Endothelial cell of umbilical vein (primary cell): ENCODE results near the gene FLRT1. TPM values are rescaled to one million over a fixed set of nuclear protein-coding genes. Genes with fewer than 3 reads are reported as not detected.

ENCODE experiments used
- BruUV-seq: library from RNA; stranded (reverse); fragments of 400-500 nt; replicated peaks from 2 replicates; lab custom pipeline; 2021; lab: Mats Ljungman, UMichigan
- CTCF ChIA-PET: fragments of 300-600, 350-600 bp; sonication (Branson Sonifier 250); formaldehyde crosslinking; loops from one replicate; lab custom pipeline; 2021; ENCODE audit warnings: antibody characterized with exemption, inconsistent platforms; lab: Charles Lee
- POLR2A ChIA-PET: fragments of 300-600, 350-600 bp; sonication (Branson Sonifier 250); formaldehyde crosslinking; loops from one replicate; lab custom pipeline; 2021; ENCODE audit warnings: antibody characterized with exemption, inconsistent platforms; lab: Charles Lee
- DNase-seq: peaks from one replicate; pipeline ENCODE4 v3.0.0-alpha.2; 2011; ENCODE audit warnings: low read depth, low spot score
- FAIRE-seq: peaks from 2 replicates; lab custom pipeline; 2011; peaks lifted over from hg19 to GRCh38; lab: Jason Lieb, UNC
- H2AFZ ChIP-seq: 2 replicates; pipeline ENCODE4 v1.6.0; 2012; ENCODE audit warnings: low read depth, low read length, control low read depth, inconsistent platforms
- H3K27ac ChIP-seq: 2 replicates; pipeline ENCODE4 v1.5.1; 2011; ENCODE audit warnings: low read depth, mild to moderate bottlenecking, control low read depth, low read length, moderate library complexity; ENCODE audit not compliant: insufficient read depth
- H3K27me3 ChIP-seq, 2 experiments: 2 replicates each; pipeline versions ENCODE4 v1.6.0 to v1.6.1; 2011; ENCODE audit warnings: low read length in 2 of 2, mixed read lengths in 1 of 2; ENCODE audit not compliant: control insufficient read depth in 2 of 2, insufficient read depth in 2 of 2
- H3K36me3 ChIP-seq, 2 experiments: 2 replicates in 1 of 2; 3 replicates in 1 of 2; pipeline ENCODE4 v1.5.1; 2011; ENCODE audit warnings: low read length in 2 of 2, mild to moderate bottlenecking in 1 of 2, moderate library complexity in 1 of 2; ENCODE audit not compliant: control insufficient read depth in 2 of 2, insufficient read depth in 2 of 2; ENCODE audit errors: extremely low read depth in 1 of 2
- H3K4me1 ChIP-seq: 3 replicates; pipeline ENCODE4 v1.5.1; 2011; ENCODE audit warnings: mild to moderate bottlenecking, low read length; ENCODE audit not compliant: control insufficient read depth, insufficient read depth; ENCODE audit errors: extremely low read depth
- H3K4me2 ChIP-seq: 2 replicates; pipeline ENCODE4 v1.6.1; 2011; ENCODE audit warnings: low read length, control low read depth, mixed read lengths; ENCODE audit not compliant: insufficient read depth
- H3K4me3 ChIP-seq, 3 experiments: fragments of 200-600 bp in 1 of 3; sonication (generic), shearing (Covaris generic) in 1 of 3; replicated peaks in 1 of 3; 2 replicates each; pipeline ENCODE4 v1.5.1; 2011 to 2016; ENCODE audit warnings: control low read depth in 3 of 3, low read length in 3 of 3, mild to moderate bottlenecking in 2 of 3, inconsistent platforms in 1 of 3, low read depth in 1 of 3, moderate library complexity in 1 of 3; ENCODE audit not compliant: insufficient read depth in 1 of 3
- H3K79me2 ChIP-seq: 2 replicates; pipeline ENCODE4 v1.6.0; 2012; ENCODE audit warnings: low read length, inconsistent platforms; ENCODE audit not compliant: control insufficient read depth, insufficient read depth
- H3K9ac ChIP-seq: replicated peaks from 2 replicates; pipeline ENCODE3; 2011; ENCODE audit warnings: low read length, control low read depth; ENCODE audit not compliant: insufficient read depth; ENCODE audit errors: extremely low read depth
- H3K9me1 ChIP-seq: replicated peaks from 3 replicates; pipeline ENCODE4 v1.6.0; 2011; ENCODE audit warnings: mild to moderate bottlenecking, low read length; ENCODE audit not compliant: control insufficient read depth, insufficient read depth; ENCODE audit errors: extremely low read depth
- H3K9me3 ChIP-seq: replicated peaks from 2 replicates; pipeline ENCODE4 v1.5.1; 2012; ENCODE audit warnings: low read length, inconsistent platforms; ENCODE audit not compliant: control insufficient read depth, insufficient read depth
- H4K20me1 ChIP-seq: replicated peaks from 2 replicates; pipeline ENCODE3; 2011; ENCODE audit warnings: mild to moderate bottlenecking, low read length; ENCODE audit not compliant: control insufficient read depth, insufficient read depth; ENCODE audit errors: extremely low read depth
- EZH2 ChIP-seq: IDR thresholded peaks from 2 replicates; pipeline ENCODE4 v1.6.1; 2012; ENCODE audit warnings: borderline replicate concordance, low read depth, mild to moderate bottlenecking, moderate library complexity, low read length, inconsistent platforms; ENCODE audit not compliant: severe bottlenecking
- GATA2 ChIP-seq: IDR thresholded peaks from 2 replicates; pipeline ENCODE4 v1.7.0; 2011; ENCODE audit warnings: low read depth, mild to moderate bottlenecking, moderate library complexity, mixed read lengths, low read length; ENCODE audit not compliant: insufficient read length, insufficient read depth
- JUN ChIP-seq: IDR thresholded peaks from 2 replicates; pipeline ENCODE4 v1.6.1; 2011; ENCODE audit warnings: borderline replicate concordance, low read depth; ENCODE audit not compliant: insufficient read length, insufficient read depth
- MYC ChIP-seq: IDR thresholded peaks from one replicate; pipeline ENCODE4 v1.6.1; 2011; ENCODE audit warnings: mild to moderate bottlenecking, low read depth, low read length
- POLR2A ChIP-seq: IDR thresholded peaks from 2 replicates; pipeline ENCODE4 v1.6.1; 2012; ENCODE audit warnings: low read depth, mild to moderate bottlenecking, control low read depth, low read length
- dilution Hi-C: fragments of 300-500 bp; cut with MboI; formaldehyde crosslinking; loops from one replicate; pipeline ENCODE4 v1.15.0; 2019; ENCODE audit warnings: low sequenced_read_pairs; ENCODE audit not compliant: extremely low pct_ligation_motif_present
- intact Hi-C: fragments of 100-400 bp; cut with micrococcal nuclease; formaldehyde crosslinking; loops from one replicate; pipeline ENCODE4 v1.10.0; 2022
- polyA plus RNA-seq, 4 experiments: library from polyadenylated mRNA; depleted of rRNA in 3 of 4; stranded (reverse) in 3 of 4; unstranded in 1 of 4; fragments of >200 nt; gene quantifications; 2 replicates each; pipeline versions ENCODE4 v1.2.1 to v1.2.3, GENCODE V29; 2011 to 2012; ENCODE audit warnings: missing spikeins in 1 of 4
- total RNA-seq: library from RNA; stranded (reverse); gene quantifications from 2 replicates; pipeline ENCODE4 v1.2.3, GENCODE V29; 2021
- TF ChIP-seq, protein P1 (sequence below), 2 donors: IDR thresholded peaks; 1 replicate in 1 of 2; 2 replicates in 1 of 2; pipeline ENCODE4 v1.5.1; 2011; ENCODE audit warnings: low read length in 2 of 2, mild to moderate bottlenecking in 2 of 2, moderate library complexity in 2 of 2, control low read depth in 1 of 2, inconsistent platforms in 1 of 2, low read depth in 1 of 2; ENCODE audit not compliant: insufficient read depth in 1 of 2; ENCODE audit errors: extremely low read depth in 1 of 2
- TF ChIP-seq, protein P2 (sequence below): IDR thresholded peaks from 2 replicates; pipeline ENCODE4 v1.6.1; 2011; ENCODE audit not compliant: insufficient read depth, insufficient read length

The FLRT1 gene
- total and polyA plus RNA-seq, 2 donors (not counting 3 experiments of a cell fraction or from before 2014, with no cell fraction given): not detected

DNA sequence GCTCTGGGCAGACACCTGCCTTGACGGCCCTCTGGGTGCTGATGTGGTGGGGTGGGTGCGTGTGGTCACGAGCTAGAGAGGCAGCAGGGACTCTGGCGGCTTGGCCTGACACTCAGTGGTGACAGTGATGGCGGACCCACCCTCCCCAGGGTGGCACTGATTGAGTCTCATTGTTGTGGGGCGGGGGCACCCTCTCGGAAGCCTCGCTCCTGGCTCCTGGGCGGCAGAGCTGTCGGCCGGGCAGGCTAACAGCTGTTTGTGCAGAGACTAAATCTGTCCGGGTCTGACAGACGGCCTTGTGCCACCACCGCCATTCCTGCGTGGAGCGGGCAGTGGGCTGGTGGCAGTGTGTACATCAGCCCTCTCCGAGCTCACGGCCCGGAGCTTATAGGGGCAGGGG is 15.6 kb downstream of the FLRT1 start:
- CTCF ChIA-PET: no interaction called here
- no peak for FAIRE-seq
- dilution Hi-C loops: no loop called here

More for the DNA sequence above, 15.6 kb downstream of the FLRT1 start:
- no peaks in the 10 kb centered on the region for H3K9me1 ChIP-seq
- H3K9me3 ChIP-seq: no peaks in the 10 kb centered on the region
- H2AFZ ChIP-seq: no peak overlapping the region
- no peaks in the 10 kb centered on the region for H3K36me3 ChIP-seq
- H3K4me3 ChIP-seq: no peak overlapping the region
- no peaks in the 10 kb centered on the region for H3K4me1 ChIP-seq
- H3K27me3 ChIP-seq: no peaks in the 10 kb centered on the region
- H3K4me2 ChIP-seq: no peak overlapping the region
- BruUV-seq: no TSS peak
- intact Hi-C loops: no loop called here
- no peak for DNase-seq
- TF ChIP-seq POLR2A (no peak), MYC (no peak), GATA2 (no peak), EZH2 (no peak), JUN (no peak)
- TF ChIP-seq, protein P1, sequence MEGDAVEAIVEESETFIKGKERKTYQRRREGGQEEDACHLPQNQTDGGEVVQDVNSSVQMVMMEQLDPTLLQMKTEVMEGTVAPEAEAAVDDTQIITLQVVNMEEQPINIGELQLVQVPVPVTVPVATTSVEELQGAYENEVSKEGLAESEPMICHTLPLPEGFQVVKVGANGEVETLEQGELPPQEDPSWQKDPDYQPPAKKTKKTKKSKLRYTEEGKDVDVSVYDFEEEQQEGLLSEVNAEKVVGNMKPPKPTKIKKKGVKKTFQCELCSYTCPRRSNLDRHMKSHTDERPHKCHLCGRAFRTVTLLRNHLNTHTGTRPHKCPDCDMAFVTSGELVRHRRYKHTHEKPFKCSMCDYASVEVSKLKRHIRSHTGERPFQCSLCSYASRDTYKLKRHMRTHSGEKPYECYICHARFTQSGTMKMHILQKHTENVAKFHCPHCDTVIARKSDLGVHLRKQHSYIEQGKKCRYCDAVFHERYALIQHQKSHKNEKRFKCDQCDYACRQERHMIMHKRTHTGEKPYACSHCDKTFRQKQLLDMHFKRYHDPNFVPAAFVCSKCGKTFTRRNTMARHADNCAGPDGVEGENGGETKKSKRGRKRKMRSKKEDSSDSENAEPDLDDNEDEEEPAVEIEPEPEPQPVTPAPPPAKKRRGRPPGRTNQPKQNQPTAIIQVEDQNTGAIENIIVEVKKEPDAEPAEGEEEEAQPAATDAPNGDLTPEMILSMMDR (IDR thresholded peaks at IDR 0.05; ENCODE audit: extremely low read depth in 1 of 2, insufficient read depth in 1 of 2, low read depth in 1 of 2, low read length in 2 of 2): no peak
- TF ChIP-seq, protein P2, sequence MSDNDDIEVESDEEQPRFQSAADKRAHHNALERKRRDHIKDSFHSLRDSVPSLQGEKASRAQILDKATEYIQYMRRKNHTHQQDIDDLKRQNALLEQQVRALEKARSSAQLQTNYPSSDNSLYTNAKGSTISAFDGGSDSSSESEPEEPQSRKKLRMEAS: no peak
- H3K79me2 ChIP-seq: no peaks in the 10 kb centered on the region
- H3K9ac ChIP-seq: no peak overlapping the region
- POLR2A ChIA-PET: no interaction called here
- H3K27ac ChIP-seq: no peak overlapping the region
- H4K20me1 ChIP-seq: no peaks in the 10 kb centered on the region
